B cell (primary cell): ENCODE data around the gene AK1. TPM values are rescaled to one million over a fixed set of nuclear protein-coding genes. Genes with fewer than 3 reads are reported as not detected.

Experiments used
- ATAC-seq: fragments of 200-7000 bp; cut with Tn5 transposase; one replicate; pipeline ENCODE4 v1.10.0; 2021; ENCODE audit warnings: low read depth, mild to moderate bottlenecking, moderate number of reproducible peaks, moderate library complexity
- CTCF ChIA-PET: fragments of 350-600 bp; sonication (Branson Sonifier 250); formaldehyde crosslinking; loops from one replicate; lab custom pipeline; 2021; ENCODE audit warnings: antibody characterized with exemption, inconsistent platforms; lab: Charles Lee
- POLR2A ChIA-PET: fragments of 350-600 bp; sonication (Branson Sonifier 250); formaldehyde crosslinking; loops from one replicate; lab custom pipeline; 2021; ENCODE audit warnings: antibody characterized with exemption; lab: Charles Lee
- DNase-seq: peaks from one replicate; pipeline ENCODE4 v3.0.0; 2013
- H2AFZ ChIP-seq: 2 replicates; pipeline ENCODE4 v1.6.1; 2012; ENCODE audit warnings: mild to moderate bottlenecking, low read depth, low read length; ENCODE audit not compliant: insufficient read depth, poor library complexity, severe bottlenecking
- H3K27ac ChIP-seq, 2 donors: 1 replicate in 1 of 2; 2 replicates in 1 of 2; pipeline ENCODE4 v1.5.1; 2012 to 2013; ENCODE audit warnings: low read length in 2 of 2, mild to moderate bottlenecking in 2 of 2, moderate library complexity in 1 of 2
- H3K27me3 ChIP-seq, 4 experiments: fragments of 200-600 bp in 1 of 4; sonication (generic) in 1 of 4; replicated peaks in 1 of 4; 1 replicate in 2 of 4; 2 replicates in 2 of 4; pipeline versions ENCODE4 v1.6.1 to v1.7.0; 2013 to 2016; ENCODE audit warnings: low read length in 3 of 4, mild to moderate bottlenecking in 2 of 4, mixed read lengths in 1 of 4, moderate library complexity in 1 of 4; ENCODE audit not compliant: insufficient read depth in 4 of 4, control insufficient read depth in 3 of 4; ENCODE audit errors: control extremely low read depth in 1 of 4
- H3K36me3 ChIP-seq, 2 experiments: replicated peaks in 1 of 2; 1 replicate in 1 of 2; 2 replicates in 1 of 2; pipeline versions ENCODE4 v1.6.1 to v1.7.1; 2013; ENCODE audit warnings: low read length in 1 of 2; ENCODE audit not compliant: insufficient read depth in 2 of 2, control insufficient read depth in 1 of 2; ENCODE audit errors: control extremely low read depth in 1 of 2, extremely low read depth in 1 of 2
- H3K4me1 ChIP-seq, 2 donors: fragments of 200-600 bp in 1 of 2; sonication (generic) in 1 of 2; 1 replicate in 1 of 2; 2 replicates in 1 of 2; pipeline versions ENCODE4 v1.5.1 to v1.6.1; 2013 to 2017; ENCODE audit warnings: low read length in 2 of 2; ENCODE audit not compliant: control insufficient read depth in 2 of 2, insufficient read depth in 2 of 2
- H3K4me2 ChIP-seq: replicated peaks from 2 replicates; pipeline ENCODE3; 2012; ENCODE audit warnings: mild to moderate bottlenecking, low read depth, low read length; ENCODE audit not compliant: poor library complexity, severe bottlenecking
- H3K4me3 ChIP-seq, 5 experiments: fragments of 200-600 bp in 1 of 5; sonication (generic) in 1 of 5; 1 replicate in 3 of 5; 2 replicates in 2 of 5; pipeline versions ENCODE4 v1.5.1 to v1.7.0; 2011 to 2016; ENCODE audit warnings: low read length in 4 of 5, mild to moderate bottlenecking in 4 of 5, low read depth in 2 of 5, control low read depth in 1 of 5, moderate library complexity in 1 of 5; ENCODE audit not compliant: insufficient read depth in 1 of 5; ENCODE audit errors: control extremely low read depth in 1 of 5, extremely low read depth in 1 of 5
- H3K79me2 ChIP-seq: fragments of 200-600 bp; sonication (generic); one replicate; pipeline ENCODE4 v1.6.0; 2016; ENCODE audit warnings: low read length; ENCODE audit not compliant: control insufficient read depth, insufficient read depth
- H3K9ac ChIP-seq: fragments of 200-600 bp; sonication (generic); 2 replicates; pipeline ENCODE4 v1.6.1; 2017; ENCODE audit warnings: mild to moderate bottlenecking, low read length, moderate library complexity
- H3K9me3 ChIP-seq, 3 donors: one replicate each; pipeline versions ENCODE4 v1.6.1 to v1.7.1; 2013; ENCODE audit warnings: low read length in 2 of 3; ENCODE audit not compliant: control insufficient read depth in 2 of 3, insufficient read depth in 1 of 3; ENCODE audit errors: control extremely low read depth in 1 of 3
- H4K20me1 ChIP-seq: 2 replicates; pipeline ENCODE4 v1.6.0; 2012; ENCODE audit warnings: mild to moderate bottlenecking, low read length; ENCODE audit not compliant: insufficient read depth, control insufficient read depth, poor library complexity, severe bottlenecking
- H3K27ac Mint-ChIP-seq: one replicate; pipeline ENCODE4 v1.8.0; 2021; ENCODE audit warnings: mixed read lengths
- H3K27me3 Mint-ChIP-seq: one replicate; pipeline ENCODE4 v1.8.0; 2021; ENCODE audit warnings: mixed read lengths
- H3K4me1 Mint-ChIP-seq: one replicate; pipeline ENCODE4 v1.8.0; 2021; ENCODE audit warnings: mixed read lengths
- H3K4me3 Mint-ChIP-seq: one replicate; pipeline ENCODE4 v1.8.0; 2021; ENCODE audit warnings: mixed read lengths
- H3K9me3 Mint-ChIP-seq: one replicate; pipeline ENCODE4 v1.8.0; 2022; ENCODE audit warnings: mixed read lengths; ENCODE audit not compliant: insufficient read depth
- CTCF ChIP-seq: fragments of 200-600 bp; IDR thresholded peaks from one replicate; pipeline ENCODE4 v1.8.0; 2022; ENCODE audit warnings: antibody characterized with exemption, mild to moderate bottlenecking
- EZH2 ChIP-seq: IDR thresholded peaks from 2 replicates; pipeline ENCODE4 v1.6.1; 2012; ENCODE audit warnings: borderline replicate concordance, low read depth, mild to moderate bottlenecking, moderate library complexity, low read length; ENCODE audit not compliant: insufficient read depth, poor library complexity, severe bottlenecking
- WGBS: methylation state at CpG from one replicate; pipeline ENCODE4 v1.1.5; 2013; ENCODE audit warnings: missing lambda C conversion rate; ENCODE audit not compliant: insufficient coverage; 5-methylcytosine and 5-hydroxymethylcytosine counted together
- intact Hi-C: fragments of 100-400 bp; cut with micrococcal nuclease; formaldehyde crosslinking; loops from one replicate; pipeline ENCODE4 v1.10.0; 2022
- polyA plus RNA-seq: library from polyadenylated mRNA; depleted of rRNA; stranded (reverse); fragments of >200 nt; gene quantifications from 2 replicates; pipeline ENCODE4 v1.2.3, GENCODE V29; 2012
- total RNA-seq, 2 donors: library from RNA; stranded (reverse); fragments of 120-200 nt in 1 of 2; gene quantifications; 1 replicate in 1 of 2; 2 replicates in 1 of 2; pipeline versions ENCODE4 v1.2.3 to v1.2.4, GENCODE V29; 2013 to 2022

AK1 gene
- total and polyA plus RNA-seq, 2 donors (not counting 1 experiment from before 2014, with no cell fraction given) = 28.0 to 31.8 TPM

DNA sequence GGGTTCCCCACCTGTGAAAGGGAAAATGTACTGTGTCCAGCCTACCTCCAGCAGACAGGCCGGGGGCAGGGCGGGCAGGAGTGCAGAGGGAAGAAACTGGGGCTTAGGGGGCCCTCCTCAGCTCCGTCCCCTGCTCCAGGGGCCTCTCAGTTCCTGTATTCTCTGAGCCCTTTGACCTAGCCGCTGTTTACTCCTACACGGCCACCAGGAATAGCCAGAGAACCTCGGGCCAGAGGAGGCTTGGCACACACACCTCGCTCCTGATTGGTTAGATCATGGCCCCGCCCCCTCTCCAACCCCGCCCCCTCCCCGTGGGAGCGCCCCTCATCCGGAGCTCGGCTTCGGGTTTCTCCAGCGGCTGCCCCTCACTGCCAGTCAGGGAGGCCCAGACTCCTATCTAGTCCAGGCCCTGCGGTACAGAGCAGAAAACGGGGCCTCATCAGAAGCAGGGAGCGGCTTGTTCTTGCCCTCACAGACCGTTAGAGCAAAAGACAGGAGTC is 19.8 kb upstream of the AK1 start:
- no peak overlapping the region for H3K27ac ChIP-seq
- peak overlapping the region; percentile 55 for H3K4me3 Mint-ChIP-seq
- no peak overlapping the region for H3K4me3 ChIP-seq
- H3K27me3 ChIP-seq = no peaks in the 10 kb centered on the region
- ATAC-seq (peak; percentile 15), DNase-seq (peak; percentile 43)
- TF ChIP-seq CTCF (no peak), EZH2 (no peak)
- H3K79me2 ChIP-seq = peaks cover 19% of the 10 kb centered on the region
- ChIA-PET CTCF (interaction anchor here (0.9 to 2.0 kb wide), 4 partner anchors 15 to 27 kb away, joined by 3 to 5 read pairs (median 4); no protein-coding TSS in a partner anchor), POLR2A (interaction anchor here (0.6 to 12.6 kb wide), 6 partner anchors 9 to 126 kb away, joined by 3 to 228 read pairs (median 6); partner anchors contain the start of gene ST6GALNAC4)
- WGBS = 37% methylated on average over 16 of the region's 19 CpGs
- H3K9ac ChIP-seq = no peak overlapping the region
- H4K20me1 ChIP-seq = peaks cover 5% of the 10 kb centered on the region
- peak overlapping the region; percentile 62 for H3K4me2 ChIP-seq
- no peaks in the 10 kb centered on the region for H3K27me3 Mint-ChIP-seq
- peaks cover 0 to 38% of the 10 kb centered on the region in 2 experiments for H3K36me3 ChIP-seq
- intact Hi-C loops = no loop called here
- no peak overlapping the region for H2AFZ ChIP-seq
- peaks cover 40% of the 10 kb centered on the region for H3K4me1 Mint-ChIP-seq
- H3K9me3 ChIP-seq = peaks cover 0 to 38% (median 9%) of the 10 kb centered on the region in 3 donors
- peaks cover 28 to 48% of the 10 kb centered on the region in 2 donors for H3K4me1 ChIP-seq
- peak overlapping the region; percentile 10 for H3K27ac Mint-ChIP-seq
- H3K9me3 Mint-ChIP-seq = peaks cover 6% of the 10 kb centered on the region
